Right lobe of liver (tissue), 4 donors: ENCODE data around the gene USP37.

Source experiments
- POLR2A ChIP-seq: fragments of 450-650 bp; IDR thresholded peaks from one replicate; pipeline ENCODE4 v1.6.1; 2017; ENCODE audit warnings: antibody characterized with exemption, mild to moderate bottlenecking
- TF ChIP-seq, protein P1 (sequence below), 4 donors: fragments of 200-600 bp in 3 of 4; fragments of 450-650 bp in 1 of 4; IDR thresholded peaks; one replicate each; pipeline versions ENCODE4 v1.5.1 to v1.8.0; 2016 to 2022; ENCODE audit warnings: antibody characterized with exemption in 4 of 4, mild to moderate bottlenecking in 2 of 4
- donor health status: DM: no; HTN: no; CAD: no.
- donor health status: DM: no; HTN: no; CAD: no.
- donor health status: DM: no; HTN: yes; CAD: no.

DNA sequence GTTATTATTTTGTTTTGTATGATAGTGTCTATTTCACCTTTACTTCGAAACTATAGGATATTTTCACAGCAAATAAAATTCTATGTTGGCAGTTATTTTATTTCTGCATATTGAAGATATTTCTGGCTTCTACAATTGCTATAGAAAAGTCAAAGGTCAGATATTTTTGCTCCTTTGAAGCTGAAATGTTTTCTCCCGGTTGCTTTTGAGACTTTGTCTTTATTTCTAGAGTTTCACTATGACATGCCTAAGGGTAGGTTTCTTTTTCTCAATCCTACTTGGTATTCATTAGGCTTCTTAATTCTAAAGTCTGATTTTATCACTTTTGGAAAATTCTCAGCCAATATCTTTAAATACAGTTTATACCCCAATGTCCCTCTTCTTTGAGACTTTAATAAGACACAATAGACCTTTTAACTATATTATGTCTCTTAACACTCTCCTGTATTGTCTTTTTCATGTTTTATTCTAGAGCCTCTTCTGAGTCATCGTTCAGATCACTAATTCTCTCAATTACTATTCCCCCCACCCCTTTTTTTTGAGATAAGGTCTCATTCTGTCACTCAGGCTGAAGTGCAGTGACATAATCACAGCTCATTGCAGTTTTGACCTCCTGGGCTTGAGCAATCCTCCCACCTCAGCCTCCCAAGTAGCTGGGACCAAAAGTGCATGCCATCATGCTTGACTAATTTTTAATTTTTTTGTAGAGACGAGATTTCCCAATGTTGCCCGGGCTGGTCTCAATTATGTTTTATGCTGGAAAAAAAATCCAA, 50.5 kb downstream of the USP37 start:
- TF ChIP-seq, protein P1, sequence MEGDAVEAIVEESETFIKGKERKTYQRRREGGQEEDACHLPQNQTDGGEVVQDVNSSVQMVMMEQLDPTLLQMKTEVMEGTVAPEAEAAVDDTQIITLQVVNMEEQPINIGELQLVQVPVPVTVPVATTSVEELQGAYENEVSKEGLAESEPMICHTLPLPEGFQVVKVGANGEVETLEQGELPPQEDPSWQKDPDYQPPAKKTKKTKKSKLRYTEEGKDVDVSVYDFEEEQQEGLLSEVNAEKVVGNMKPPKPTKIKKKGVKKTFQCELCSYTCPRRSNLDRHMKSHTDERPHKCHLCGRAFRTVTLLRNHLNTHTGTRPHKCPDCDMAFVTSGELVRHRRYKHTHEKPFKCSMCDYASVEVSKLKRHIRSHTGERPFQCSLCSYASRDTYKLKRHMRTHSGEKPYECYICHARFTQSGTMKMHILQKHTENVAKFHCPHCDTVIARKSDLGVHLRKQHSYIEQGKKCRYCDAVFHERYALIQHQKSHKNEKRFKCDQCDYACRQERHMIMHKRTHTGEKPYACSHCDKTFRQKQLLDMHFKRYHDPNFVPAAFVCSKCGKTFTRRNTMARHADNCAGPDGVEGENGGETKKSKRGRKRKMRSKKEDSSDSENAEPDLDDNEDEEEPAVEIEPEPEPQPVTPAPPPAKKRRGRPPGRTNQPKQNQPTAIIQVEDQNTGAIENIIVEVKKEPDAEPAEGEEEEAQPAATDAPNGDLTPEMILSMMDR (IDR thresholded peaks at IDR 0.05): no peak
- no peak for TF ChIP-seq POLR2A
